ENCODE measurements around the gene INAFM2.

GRCh38 chr15:40302981-40303380, 20.5 kb upstream of the INAFM2 start:
- no peak for TF ChIP-seq POLR2A (IDR thresholded peaks at IDR 0.05; ENCODE audit: low read depth, low read length)
- TF ChIP-seq TAF1 (IDR thresholded peaks at IDR 0.05; ENCODE audit: borderline replicate concordance, low read depth, low read length): no peak
